Testis (tissue), 2 donors: Measurements from ENCODE around the gene MYBPC2.

Source experiments
- CTCF ChIP-seq, 3 experiments: fragments of 450-650 bp in 2 of 3; fragments of 200-600 bp in 1 of 3; sonication (generic) in 1 of 3; IDR thresholded peaks; one replicate each; pipeline ENCODE4 v1.5.1; 2016 to 2019; ENCODE audit warnings: antibody characterized with exemption in 3 of 3, mild to moderate bottlenecking in 2 of 3, moderate library complexity in 1 of 3
- POLR2A ChIP-seq: fragments of 450-650 bp; IDR thresholded peaks from one replicate; pipeline ENCODE4 v1.6.1; 2017; ENCODE audit warnings: antibody characterized with exemption, mild to moderate bottlenecking, moderate library complexity

- TF ChIP-seq CTCF (IDR thresholded peaks at IDR 0.05) (no peak), POLR2A (no peak)
Observed at GRCh38 chr19:50506700-50507099, 74.0 kb downstream of the MYBPC2 start.
